ENCODE measurements around the gene STARD13.
A peak's percentile ranks its signal among the peaks of the same experiment; 100 is the strongest.

STARD13 gene

DNA sequence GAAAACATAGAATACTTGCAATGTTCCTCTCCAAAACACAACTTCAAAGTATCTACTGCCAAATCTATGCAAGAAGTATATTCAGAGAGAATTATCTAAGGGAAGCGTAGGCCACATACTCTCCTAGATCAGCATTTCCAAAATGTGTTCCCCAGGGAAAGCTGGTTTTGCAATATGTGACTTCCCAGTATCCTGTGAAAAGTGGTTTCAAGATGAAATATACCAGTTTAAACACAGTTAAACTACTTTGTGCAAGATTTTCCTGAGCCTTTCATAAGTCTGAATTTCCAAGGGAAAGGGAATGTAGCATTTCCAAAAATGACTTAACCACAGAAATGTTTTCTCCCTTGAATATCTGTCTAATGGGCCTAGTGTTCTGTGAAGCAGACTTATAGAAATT is 7.6 kb downstream of the STARD13 start:
- peak; percentile 74 for DNase-seq (ENCODE audit: low read depth)

DNA sequence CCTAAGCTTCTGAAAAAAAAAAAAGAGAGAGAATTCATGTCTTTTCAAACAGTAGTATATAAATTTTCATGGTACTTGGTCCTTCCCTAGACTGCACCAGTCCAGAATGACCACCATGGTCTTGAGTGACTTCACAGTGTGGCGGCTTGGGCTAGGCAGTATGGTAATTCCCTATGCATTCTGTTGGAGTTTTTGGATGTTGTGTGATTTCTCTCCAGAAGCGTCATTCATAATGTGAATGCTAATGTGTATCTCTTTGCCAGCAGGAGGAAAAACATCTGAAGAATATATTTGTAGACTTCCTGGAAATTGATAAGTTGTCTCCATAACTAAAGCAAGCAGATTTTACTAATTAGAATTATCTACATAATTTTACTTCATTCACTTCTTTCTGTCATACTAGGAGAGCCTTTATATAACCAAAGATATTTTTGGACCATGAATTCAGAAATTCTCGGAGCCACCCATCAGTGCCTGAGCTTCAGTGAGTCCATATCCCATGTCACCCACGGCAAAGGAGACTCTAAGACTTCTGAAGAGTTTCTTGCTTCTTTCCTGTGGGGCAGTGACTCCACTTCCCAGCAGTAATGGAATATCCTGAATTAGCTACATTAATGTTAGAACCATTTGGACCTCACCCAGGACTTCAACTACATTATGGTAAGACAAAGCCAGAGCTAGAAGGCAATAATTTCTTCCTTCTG is 8.4 kb downstream of the STARD13 start:
- no peak for DNase-seq (ENCODE audit: low read depth)

DNA sequence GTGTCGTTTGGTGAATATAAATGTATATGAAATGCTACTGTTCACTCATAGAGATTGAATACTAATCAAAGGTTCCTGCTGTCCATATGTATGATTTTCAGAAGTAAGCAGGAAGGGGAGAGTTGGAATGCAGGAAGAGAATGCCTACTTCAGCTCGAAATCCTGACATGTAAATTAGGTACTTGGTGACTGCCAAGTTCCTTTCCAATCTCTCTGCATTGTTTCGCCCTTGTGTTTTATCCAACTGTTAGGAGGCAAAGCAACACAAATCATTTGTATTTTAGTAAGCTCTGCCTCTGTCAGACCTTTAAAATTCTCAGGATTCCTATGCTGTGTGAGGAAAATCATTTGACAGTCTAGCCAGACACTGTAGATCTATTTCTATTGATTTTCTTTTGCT is 9.0 kb downstream of the STARD13 start:
- DNase-seq (ENCODE audit: low read depth): no peak

DNA sequence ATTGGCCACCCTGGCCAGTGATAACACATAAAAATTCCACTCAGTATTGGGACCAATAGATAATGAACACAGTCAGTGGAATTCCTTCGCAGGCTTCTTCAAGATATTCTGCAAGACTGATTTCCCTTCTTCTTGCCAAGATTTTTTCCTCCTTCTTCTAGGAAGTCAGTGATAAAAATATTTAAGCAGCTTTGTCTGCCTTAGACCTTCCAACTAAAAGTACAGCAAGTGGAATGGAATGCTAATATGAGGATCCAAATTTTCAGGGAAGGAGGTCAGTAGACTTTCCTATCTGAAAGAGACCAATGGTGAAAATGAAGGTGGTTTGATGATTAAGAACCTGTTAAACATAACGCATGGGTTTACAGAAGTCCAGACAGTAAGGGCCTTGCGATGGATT is 9.6 kb downstream of the STARD13 start:
- DNase-seq (ENCODE audit: low read depth): no peak

DNA sequence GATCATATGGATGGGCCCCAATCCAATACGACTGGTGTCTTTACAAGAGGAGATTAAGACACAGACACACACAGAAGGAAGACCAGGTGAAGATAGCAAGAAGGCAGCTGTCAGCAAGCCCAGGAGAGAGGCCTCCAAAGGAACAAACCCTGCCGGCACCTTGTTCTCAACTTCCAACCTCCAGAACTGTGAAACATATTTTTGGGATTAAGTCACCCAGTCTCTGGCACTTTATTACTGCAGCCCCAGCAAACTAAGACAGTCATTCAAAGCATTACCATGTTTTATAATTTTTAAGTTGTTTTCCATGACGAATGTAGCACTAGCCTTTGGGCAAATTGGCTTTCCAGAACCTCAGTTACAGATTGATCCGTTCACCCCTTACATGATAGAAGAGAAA is 11.3 kb downstream of the STARD13 start:
- no peak for DNase-seq (ENCODE audit: low read depth)

DNA sequence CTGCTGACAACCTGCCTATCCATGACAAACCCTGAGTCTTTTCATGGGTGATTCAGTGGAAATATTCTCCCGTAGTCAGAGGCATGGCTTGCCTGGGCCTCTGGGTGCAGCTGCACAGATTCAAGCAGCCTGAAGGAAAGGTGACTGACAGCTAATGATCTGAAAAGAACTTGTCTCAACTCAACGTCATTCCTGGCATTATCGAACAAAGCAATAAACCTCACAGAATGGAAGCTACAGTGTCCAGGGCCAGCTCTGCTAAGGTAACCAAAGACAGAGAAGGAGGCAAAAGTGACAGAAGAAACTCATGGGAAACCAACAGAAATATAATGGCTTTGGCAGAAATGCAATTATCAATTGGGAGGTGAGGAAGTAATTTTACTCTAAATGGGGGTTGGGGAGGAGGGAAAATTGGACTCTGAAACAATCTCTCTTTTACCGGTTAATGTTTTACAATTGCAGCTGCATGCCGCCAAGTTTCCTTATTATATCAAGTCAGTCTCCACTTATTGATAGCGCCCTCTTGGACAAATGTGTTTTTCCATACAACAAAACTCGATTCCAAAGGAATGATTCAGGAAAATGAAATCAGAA is 12.9 kb downstream of the STARD13 start:
- no peak for DNase-seq (ENCODE audit: low read depth)

DNA sequence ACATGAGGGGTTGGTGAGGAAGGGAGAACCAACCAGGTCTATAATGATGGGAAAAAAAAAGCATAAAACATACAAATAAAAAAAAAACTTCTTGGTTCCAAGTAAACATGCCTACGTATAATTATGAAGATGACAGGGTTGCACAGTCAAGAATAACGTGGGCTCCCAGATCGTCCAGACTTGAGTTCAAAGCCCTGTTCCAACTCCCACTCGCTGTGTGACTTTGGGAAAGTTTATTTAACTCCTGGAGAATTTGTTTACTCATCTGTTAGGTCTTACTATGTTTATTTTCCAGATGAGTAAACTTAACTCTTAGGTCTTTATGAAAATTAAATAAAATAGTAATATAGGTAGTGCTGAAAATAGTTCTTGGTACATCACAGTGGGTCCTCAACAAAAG is 13.8 kb downstream of the STARD13 start:
- no peak for DNase-seq (ENCODE audit: low read depth)

DNA sequence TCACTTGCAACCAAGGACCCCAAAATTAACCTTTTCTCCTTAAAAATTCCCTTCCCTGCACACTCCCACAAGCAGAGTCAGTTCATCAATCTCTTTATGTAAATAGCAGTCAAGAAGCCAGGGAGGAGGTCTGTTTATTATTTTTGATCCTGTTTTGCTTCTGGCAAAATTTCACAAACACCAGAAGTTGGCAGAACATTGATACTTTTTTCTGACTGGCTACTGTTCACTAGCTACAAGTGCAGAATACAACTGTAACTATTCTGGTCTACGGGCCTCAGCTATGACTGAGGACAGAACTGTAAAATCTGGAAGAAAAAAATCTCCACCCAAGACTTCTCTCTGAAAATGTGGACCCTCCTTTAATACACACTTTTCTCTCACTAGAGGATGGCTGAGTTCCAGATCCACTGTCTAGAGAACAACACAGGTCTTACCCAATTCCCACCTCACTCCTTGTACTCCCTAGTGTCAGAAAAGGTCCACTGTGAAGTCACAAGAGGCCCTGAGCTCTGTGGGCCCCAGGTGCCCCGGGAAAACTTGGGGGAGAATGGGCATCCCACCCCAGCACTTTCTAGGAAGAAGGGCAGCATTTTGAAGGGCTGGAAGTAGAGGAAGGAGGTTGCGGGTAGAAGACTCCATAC is 14.5 kb downstream of the STARD13 start:
- DNase-seq (ENCODE audit: low read depth): no peak

DNA sequence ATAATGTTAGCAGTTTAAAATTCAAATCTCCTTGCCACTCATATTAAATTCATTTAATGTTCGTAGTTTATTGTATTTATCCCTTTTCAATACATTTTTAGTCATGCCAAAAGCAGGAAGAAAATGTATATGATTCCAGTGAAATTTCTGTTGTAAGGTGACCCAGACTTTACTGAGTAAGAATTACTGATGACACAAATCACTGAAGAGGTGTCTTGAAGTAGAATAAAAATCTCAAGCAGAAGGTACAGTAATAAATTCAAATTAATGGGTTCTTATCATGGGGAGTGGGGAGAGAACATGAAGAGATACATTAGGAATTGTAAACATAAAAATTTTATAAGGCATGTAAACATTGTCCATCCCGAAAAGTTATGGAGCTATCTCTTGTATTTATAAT is 19.9 kb downstream of the STARD13 start:
- DNase-seq (ENCODE audit: low read depth): no peak

DNA sequence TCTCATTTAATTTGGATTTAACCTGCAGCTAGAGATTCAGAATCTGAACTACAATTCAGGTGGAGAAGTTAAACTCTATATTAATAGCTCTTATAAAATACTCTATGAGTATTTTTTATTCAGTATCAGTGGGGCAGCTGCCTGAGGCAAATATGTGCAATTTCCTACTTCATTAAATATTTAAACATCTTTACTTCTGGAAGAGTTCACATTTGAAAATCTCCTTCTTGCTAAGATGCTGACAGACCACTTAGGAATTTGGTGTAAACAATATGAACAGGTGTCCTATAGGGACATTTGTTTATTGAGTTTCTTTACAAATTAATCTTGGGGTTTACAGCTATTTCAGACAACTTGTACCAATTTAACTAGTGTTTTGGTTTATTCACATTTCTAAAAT is 20.4 kb downstream of the STARD13 start:
- DNase-seq (ENCODE audit: low read depth): no peak

DNA sequence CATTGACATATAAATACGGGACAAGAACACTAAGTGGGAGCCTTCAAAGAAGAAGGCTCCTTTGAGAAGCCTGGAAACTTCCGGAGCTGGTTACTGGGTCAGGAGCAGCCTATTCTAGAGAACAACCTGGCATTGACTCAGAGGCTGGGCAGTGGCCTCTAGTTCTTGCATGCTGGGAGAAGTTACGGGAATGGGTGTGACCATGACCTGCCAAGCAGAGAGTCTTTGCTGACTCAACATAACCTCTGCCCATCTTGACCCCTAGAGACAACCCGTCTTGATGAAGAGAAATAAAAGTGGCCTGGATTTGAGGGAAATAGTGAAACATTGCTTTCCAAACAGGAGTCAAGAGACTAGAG is 21.0 kb downstream of the STARD13 start:
- no peak for DNase-seq (ENCODE audit: low read depth)

DNA sequence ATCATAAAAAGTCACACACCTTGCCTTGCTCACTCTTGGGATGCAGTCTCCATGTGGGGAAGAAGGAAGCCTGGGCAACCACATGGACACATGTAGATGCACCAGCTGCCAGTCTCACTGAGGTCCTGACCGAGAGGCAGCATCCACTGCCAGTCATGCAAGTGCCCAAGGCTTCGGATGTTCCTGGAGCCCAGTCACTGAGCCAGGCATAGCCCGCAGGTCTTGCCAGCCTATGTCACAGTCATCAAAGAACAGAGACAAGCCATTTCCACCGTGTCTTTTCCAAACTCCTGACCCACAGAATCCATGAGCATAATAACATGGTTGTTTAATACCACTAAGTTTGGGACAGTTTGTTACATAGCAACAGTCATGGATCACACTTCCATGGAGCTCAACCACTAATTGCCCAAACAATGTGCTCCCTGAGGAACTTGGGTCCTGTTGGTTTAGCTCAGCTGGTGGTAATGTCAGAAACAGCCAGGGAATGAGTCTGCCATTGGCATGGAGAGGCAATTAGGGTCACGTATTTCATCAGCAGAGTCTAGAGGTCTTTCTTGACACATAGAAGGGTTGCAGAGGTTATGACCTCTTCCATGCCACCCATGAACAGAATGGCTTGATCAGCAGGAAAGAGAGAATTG is 21.5 kb downstream of the STARD13 start:
- DNase-seq (ENCODE audit: low read depth): peak; percentile 79

DNA sequence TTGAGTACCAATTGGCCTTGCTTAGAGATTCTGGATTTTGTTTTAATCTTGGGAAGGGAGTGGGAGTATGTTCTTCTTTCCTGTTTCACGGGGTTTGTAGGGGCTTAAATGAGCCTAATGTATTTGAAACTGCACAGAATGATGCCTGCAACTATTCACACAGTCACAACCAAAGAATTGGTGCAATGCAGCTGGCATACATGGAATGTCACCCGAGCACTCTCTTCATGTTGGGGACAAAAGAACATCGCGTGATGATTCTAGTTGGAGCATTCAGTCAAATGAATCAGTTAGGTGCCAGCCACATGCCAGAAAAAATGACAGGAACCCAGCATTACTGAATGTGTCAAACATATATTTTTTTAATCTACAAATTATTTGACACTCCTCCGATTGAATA is 22.1 kb downstream of the STARD13 start:
- no peak for DNase-seq (ENCODE audit: low read depth)

DNA sequence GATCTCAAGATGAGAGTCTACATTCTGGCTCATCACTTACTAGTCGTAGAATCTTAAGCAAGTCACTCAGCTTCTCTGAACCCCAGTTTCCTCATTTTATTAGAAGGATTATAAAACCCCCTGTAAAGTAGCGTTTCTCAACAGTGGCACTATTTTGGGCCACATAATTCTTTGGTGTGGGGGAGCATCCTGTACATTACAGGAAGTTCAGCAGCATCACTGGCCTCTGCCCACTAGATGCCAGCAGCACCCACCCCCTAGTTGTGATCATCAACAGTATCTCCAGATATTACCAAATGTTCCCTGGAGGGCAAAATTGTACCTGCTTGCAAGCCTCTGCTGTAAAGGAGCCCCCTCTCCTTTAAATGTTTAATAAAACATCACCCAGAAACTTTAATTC is 22.6 kb downstream of the STARD13 start:
- no peak for DNase-seq (ENCODE audit: low read depth)

DNA sequence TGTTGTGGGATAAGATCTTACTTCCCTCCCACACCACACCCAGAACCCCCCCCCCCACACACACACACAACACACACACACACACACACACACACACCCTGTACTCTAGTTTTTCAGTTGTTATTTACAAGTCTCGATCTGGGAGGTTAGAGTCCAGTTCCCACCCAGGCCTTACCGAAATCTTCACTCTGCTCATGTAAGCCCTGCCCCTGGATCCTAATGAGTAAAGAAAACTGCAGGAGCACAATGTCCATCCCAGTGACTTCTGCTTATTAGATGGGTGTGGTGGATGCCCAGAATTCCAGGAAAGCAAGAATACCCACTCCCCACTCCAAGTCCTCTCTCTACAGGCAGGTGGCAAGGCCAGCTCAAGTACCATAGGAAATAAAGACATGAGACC is 23.0 kb downstream of the STARD13 start:
- DNase-seq (ENCODE audit: low read depth): no peak

DNA sequence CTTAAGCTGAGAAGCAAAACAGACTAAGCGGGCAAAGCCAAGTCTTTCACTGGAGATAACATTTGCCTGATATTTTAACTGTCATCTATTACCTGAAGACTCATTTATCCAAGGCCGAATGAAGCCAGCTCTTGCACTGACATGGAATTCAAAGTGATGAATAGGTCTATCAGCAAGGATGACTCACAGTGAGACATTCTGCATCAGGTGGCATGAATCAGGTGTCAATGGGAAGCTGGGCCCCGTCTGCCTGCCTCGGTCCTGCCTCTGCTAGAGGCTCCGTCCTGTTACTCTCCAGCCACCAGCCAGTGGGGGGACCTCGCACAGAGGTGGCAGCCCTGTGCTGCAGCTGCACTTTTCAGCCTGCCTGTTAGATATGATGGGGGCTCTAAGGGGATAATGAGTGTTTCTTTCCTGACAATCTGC is 23.5 kb downstream of the STARD13 start:
- DNase-seq (ENCODE audit: low read depth): no peak

DNA sequence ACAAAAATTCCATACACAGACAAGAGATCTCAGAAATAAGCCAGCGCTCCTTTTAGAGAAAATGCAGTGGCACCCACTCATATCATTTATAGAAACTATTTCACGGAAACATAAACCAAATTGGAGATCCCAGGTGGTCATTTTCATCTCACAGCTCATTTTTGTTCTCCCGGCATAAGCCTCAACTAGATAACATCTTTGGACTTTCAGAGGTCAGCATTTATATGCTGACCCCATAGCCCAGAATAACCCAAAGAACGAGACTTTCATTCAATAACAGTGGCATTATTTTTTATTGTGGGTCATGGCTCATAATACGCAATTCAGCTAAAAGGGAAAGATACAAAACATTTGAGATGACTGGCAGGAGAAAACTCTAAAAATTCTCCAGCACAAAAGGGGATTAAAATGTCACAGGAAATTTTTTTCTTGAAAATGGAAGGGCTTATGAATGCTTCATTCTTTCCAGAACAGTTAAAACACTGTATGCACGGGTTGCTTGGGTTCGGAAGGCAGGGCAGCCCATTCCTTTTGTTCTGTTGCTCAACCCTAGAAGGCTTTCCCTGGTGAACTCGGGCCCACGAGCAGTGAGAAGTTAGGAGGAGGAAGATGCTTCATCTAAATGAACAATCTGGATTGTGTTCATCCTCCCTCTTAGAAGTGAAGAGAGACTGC is 24.0 kb downstream of the STARD13 start:
- no peak for DNase-seq (ENCODE audit: low read depth)

DNA sequence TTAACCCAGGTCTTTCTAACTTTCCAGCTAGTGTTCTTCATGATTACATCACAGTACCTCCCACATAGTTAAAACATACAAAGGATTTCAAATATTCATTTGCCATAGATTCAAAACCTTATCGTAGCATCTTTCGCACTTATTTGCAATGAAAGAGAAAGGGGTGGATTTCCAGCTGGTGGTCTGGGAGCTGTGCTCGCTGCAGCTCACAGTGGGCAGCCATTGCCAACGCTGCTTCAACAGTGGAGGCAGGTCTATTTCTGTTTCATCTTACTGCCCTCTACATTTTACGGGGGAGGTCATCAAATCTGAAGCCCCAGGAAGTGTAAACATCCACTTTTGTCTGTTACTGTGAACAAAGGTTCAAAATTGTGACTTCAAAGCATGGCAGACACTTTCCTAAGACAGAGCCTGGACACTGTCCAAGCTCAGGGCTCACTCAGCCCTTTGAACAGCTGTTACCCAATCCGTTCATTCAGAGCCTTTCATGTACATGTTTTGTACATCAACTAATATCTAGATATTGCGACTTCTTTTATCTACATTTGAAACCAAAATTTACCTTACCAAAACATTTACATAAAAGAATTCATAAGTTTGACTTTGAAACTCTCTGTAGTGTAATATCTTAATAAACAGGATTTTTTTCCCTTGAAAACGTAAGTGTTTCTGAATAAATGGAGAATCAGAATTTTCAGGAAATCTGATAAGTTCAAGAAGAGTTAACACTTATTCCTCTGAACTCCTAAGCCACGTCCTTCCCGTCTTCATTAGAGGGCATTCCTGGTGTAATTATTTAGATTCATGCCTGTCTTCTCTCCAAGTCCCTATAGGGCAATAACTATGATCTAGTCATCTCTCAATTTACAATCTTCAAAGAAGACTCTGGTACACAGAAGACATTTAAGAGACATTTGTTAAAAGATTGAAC is 25.1 kb downstream of the STARD13 start:
- DNase-seq (ENCODE audit: low read depth): no peak

DNA sequence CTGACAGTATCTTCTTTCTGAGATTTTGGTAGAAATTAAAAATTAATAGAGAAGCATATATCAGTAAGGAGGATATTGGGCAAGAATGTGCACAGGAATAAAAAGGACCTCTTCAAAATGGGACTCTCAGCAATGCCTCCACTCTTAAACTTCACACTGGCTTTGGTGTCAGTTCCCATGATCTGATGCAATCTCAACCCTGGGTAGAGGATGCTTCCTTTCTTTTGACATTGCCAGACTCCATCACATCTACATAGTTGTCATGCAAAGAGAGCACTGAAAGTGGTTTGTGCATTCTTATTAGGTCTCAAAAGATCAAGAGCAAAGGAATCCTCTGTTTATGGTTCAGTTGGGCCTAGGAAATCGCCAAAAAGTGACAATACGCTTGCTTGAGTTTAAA is 26.3 kb downstream of the STARD13 start:
- DNase-seq (ENCODE audit: low read depth): no peak

DNA sequence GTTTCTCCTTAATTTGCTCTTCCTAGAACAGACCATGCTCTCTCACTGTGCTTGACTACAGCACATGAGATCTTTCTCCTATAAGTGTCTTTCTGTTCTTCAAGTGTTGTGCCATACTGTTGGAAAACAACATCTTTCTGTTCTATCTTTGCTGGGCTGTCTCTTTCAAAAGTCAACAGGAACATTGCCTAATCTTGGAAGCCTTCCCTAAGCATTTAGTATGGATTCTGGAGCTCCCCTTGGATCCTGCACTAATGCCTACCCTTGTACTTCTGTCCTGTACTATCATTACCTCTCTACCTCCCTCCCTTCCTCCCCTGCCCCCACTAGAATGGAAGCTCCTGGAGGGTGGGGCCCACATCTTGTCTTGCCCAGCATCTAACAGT is 26.8 kb downstream of the STARD13 start:
- DNase-seq (ENCODE audit: low read depth): no peak

Data from stromal cell of bone marrow (primary cell).